MG63 (cell line): ENCODE measurements around the gene TSFM. TPM values are rescaled to one million over a fixed set of nuclear protein-coding genes. Genes with fewer than 3 reads are reported as not detected.

ENCODE experiments used
- DNase-seq: peaks from one replicate; pipeline ENCODE4 v3.0.0-alpha.2; 2020
- H3K27me3 ChIP-seq: fragments of 250-450 bp; sonication (Bioruptor Pico); 2 replicates; pipeline ENCODE4 v1.5.1; 2020; ENCODE audit warnings: mild to moderate bottlenecking, moderate library complexity
- H3K36me3 ChIP-seq: fragments of 250-450 bp; sonication (Bioruptor Pico); 2 replicates; pipeline ENCODE4 v1.5.1; 2020; ENCODE audit warnings: mild to moderate bottlenecking, moderate library complexity
- H3K4me3 ChIP-seq: fragments of 250-450 bp; sonication (Bioruptor Pico); 2 replicates; pipeline ENCODE4 v1.5.1; 2020; ENCODE audit warnings: mild to moderate bottlenecking, moderate library complexity
- H3K9me3 ChIP-seq: fragments of 250-450 bp; sonication (Bioruptor Pico); 2 replicates; pipeline ENCODE4 v1.5.1; 2020; ENCODE audit warnings: mild to moderate bottlenecking, moderate library complexity
- total RNA-seq: library from RNA; depleted of rRNA; stranded (reverse); fragments of >200 nt; shearing (Covaris generic); gene quantifications from 2 replicates; pipeline ENCODE4 v1.2.3, GENCODE V29; 2014; ENCODE audit warnings: low replicate concordance

Gene TSFM
- total RNA-seq, 1 experiment from 2014 or later, result 45.4 TPM

DNA sequence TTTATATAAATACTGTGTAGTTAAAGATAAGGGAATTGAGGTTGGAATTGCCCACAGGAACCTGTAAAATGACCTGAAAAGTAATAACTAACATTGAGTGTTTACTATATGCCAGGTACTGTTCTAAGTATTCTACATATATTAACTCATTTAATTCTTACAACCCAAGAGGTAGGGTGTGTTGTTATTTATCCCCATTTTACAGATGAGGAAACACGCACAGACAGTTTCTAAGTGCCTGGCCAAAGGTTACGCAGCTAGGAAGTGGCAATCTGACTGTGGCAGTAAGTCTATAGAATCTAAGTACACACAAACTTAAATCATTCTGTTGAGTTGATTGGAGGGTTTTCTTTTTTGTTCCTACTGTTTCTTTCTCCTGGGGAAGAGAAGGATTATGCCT lies 38.8 kb upstream of the TSFM start:
- no peak for DNase-seq
- H3K27me3 ChIP-seq, result peaks cover 10% of the 10 kb centered on the region
- peaks cover 21% of the 10 kb centered on the region for H3K36me3 ChIP-seq
- peak overlapping the region; percentile 94; the same call in 1 of the 2 replicates for H3K4me3 ChIP-seq
- H3K9me3 ChIP-seq, result no peaks in the 10 kb centered on the region

GRCh38 chr12:57744194-57744776 lies 38.3 kb upstream of the TSFM start:
- peaks cover 6% of the 10 kb centered on the region for H3K27me3 ChIP-seq
- peak; percentile 60 for DNase-seq
- H3K4me3 ChIP-seq, result peak overlapping the region; percentile 94
- H3K36me3 ChIP-seq, result peaks cover 26% of the 10 kb centered on the region
- no peaks in the 10 kb centered on the region for H3K9me3 ChIP-seq

DNA sequence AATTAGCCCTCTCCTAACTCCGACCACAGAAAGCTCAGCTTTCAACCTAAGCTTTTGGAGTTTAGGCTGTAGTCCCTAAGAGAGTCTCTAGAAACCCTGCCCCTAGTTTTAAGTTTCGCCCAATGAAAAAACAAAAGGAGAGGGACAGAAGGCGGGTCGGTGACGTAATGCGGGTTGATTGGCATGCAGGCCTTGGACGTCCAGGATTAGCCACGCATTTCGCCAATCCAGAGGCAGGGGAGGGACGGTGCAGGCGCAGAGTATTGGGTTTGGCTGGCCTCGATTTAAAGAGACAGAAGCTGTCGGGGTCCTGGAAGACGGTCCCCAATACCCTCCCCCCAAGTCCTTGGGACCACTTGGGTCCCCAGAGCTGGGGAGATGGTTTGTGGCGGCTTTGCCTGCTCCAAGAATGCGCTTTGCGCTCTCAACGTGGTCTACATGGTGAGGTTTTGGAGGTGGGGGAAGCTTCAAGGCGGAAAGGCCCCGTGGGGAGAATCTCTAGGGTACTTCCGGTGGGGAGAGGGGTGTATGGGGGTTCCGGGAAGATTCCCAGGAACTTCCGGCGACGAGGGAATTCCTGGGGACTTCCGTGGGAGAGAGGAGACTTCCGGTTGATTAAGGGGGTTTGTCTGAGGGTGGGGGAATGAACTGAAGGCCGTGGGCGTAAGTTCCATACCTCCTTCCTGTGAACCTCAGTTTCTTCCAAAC lies 37.7 kb upstream of the TSFM start, which contains the start of gene TSPAN31:
Gene TSPAN31, plus strand, starts transcription at position 263 of the 708 bp plus-strand sequence. Its CDS starts 116 bp downstream, at position 379.
- peaks cover 31% of the 10 kb centered on the region for H3K36me3 ChIP-seq
- H3K9me3 ChIP-seq, result no peaks in the 10 kb centered on the region
- peak; percentile 97 for DNase-seq
- peak within 1 kb of the TSS; percentile 94 for H3K4me3 ChIP-seq
- H3K27me3 ChIP-seq, result no peaks in the 10 kb centered on the region; the same call in none of the 2 replicates

DNA sequence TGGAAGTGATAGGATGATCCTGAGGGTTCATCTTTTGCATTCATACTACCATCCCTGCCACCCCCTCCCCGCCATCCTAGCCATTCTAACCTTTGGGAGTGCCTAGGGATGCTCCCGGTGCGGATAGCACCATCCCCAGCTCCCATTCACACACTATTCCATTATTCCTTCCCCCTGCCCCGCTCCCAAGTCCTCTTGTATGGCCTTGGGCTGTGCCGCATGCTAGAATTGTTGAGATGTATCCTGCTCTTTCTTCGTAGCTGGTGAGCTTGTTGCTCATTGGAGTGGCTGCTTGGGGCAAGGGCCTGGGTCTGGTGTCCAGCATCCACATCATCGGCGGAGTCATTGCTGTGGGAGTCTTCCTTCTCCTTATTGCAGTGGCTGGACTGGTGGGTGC lies 37.1 kb upstream of the TSFM start:
- H3K9me3 ChIP-seq, result no peaks in the 10 kb centered on the region
- H3K27me3 ChIP-seq, result no peaks in the 10 kb centered on the region
- no peak for DNase-seq
- H3K36me3 ChIP-seq, result peaks cover 36% of the 10 kb centered on the region
- peak overlapping the region; percentile 94 for H3K4me3 ChIP-seq

GRCh38 chr12:57746025-57746424 lies 36.6 kb upstream of the TSFM start:
- H3K9me3 ChIP-seq, result no peaks in the 10 kb centered on the region
- H3K4me3 ChIP-seq, result peak overlapping the region; percentile 94
- H3K27me3 ChIP-seq, result no peaks in the 10 kb centered on the region
- DNase-seq, result no peak
- peaks cover 41% of the 10 kb centered on the region for H3K36me3 ChIP-seq

DNA sequence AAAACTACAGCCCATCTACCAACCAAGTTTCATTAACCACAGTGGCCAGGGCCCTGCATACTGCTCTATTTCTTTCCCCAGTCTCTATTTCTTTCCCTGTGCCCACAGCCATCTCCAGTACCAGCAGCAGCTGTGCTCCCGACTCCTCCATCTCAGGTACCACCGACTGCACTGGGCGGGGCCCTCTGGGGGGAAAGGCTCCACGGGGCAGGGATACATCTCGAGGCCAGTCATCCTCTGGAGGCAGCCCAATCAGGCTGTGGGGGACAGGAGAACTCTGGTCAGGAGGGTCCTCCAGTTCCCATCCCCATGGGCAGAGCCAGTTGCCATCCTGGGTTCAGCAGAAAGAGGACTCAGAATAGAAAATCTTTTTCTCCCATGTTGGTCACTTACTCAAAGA lies 33.5 kb upstream of the TSFM start:
- H3K36me3 ChIP-seq, result peaks cover 46% of the 10 kb centered on the region
- H3K4me3 ChIP-seq, result no peak overlapping the region
- no peaks in the 10 kb centered on the region; the same call in 1 of the 2 replicates for H3K27me3 ChIP-seq
- DNase-seq, result no peak
- H3K9me3 ChIP-seq, result no peaks in the 10 kb centered on the region

DNA sequence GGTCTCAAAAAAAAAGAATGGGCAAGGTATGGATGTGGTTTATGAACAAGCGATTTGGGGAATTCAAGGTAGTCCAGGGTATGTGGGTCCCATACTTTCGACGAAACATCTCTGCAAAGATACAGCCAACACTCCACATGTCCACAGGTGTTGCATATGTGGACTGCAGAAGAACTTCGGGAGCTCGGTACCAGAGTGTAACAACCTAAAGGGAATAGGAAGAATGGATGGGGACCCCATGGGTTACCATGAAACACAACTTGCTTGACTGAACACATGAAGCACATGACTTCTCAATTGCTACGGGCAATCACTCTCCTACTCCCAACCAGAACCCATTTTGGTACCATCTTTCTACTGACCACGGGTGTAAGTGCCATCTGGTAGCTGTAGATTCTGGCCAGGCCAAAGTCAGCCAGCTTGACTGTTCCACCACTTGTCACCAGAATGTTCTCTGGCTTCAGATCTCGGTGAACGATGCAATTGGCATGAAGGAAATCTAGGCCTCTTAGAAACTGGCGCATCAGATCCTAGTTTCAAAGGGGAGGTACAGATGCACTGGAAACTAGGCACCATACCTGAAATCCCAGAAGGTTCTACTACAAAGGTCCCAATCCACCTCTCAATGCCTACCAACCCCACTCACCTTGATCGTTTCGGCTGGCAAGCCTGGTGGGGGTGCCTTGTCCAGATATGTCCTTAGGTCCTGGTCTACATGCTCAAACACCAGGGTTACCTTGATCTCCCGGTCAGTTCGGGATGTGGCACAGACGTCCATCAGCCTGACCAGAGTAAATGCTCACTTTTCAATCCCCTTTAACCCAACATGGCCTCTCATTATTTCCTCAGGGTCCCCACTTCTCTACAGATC lies 31.8 kb upstream of the TSFM start:
- peaks cover under 1% of the 10 kb centered on the region; the same call in 1 of the 2 replicates for H3K27me3 ChIP-seq
- peaks cover 41% of the 10 kb centered on the region for H3K36me3 ChIP-seq
- no peaks in the 10 kb centered on the region for H3K9me3 ChIP-seq
- peak overlapping the region; percentile 80 for H3K4me3 ChIP-seq
- DNase-seq, result no peak

DNA sequence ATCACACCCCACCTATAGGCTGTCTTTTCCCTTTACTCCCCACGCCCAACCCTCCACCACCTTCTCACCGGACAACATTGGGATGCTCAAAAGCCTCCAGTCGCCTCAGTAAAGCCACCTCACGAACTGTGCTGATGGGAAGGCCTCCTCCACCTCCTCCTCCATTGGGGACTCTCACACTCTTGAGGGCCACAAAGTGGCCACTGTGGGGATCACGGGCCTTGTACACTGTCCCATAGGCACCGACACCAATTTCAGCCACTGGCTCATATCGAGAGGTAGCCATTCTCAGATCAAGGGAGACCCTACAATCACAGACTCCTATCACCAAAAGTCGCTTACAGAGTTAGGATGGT lies 31.2 kb upstream of the TSFM start:
- Histone ChIP-seq H3K27me3 (peaks cover 2% of the 10 kb centered on the region; the same call in 1 of the 2 replicates), H3K4me3 (peak overlapping the region; percentile 80), H3K36me3 (peaks cover 41% of the 10 kb centered on the region), H3K9me3 (no peaks in the 10 kb centered on the region)
- DNase-seq, result no peak

DNA sequence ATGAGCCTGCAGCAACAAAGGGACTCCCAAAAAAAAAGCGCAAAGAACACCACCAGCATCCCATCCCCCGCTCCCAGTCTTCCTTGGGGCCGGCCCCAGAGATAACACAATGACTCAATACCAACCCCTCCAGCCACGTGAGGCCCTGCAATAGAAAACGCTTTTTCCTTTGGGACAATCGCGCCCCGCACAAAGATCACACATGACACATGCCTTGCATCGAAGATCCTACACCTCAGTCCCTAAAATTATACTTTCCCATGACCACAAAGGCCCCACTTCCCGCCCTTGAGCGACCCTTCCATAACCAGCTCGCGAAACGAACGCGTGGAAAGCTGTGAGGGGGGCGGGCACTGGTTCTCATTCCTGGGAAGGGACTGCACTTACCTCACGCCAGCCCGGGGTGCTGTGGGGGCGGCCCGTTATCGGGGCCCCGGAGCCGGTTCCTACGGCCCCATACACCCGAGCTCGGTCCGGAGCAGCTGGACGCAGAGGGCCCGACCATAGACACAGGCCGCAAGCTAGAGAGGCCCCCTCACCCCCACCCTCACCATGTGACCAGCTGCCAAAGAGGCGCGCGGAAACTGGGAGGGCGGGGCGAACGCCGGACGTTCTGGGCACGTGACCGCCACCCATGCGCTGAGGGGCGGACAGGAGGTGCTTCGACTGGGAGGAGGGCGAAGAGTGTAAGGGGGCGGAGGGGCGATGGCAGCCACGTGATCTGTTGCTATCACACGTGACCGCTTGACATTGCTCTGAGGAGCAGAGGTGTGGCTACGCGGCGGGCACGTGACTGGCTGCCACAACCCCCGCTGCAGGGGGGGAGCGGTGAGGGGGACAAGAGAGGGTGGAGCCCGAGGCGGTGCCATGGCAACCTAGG lies 30.6 kb upstream of the TSFM start, which contains the start of gene CDK4:
Gene CDK4, minus strand, starts transcription at position 523 of the 880 bp plus-strand sequence. CDS start 593 bp downstream, outside the sequence.
- Histone ChIP-seq H3K4me3 (peak within 1 kb of the TSS; percentile 80), H3K9me3 (no peaks in the 10 kb centered on the region)
- peak; percentile 99 for DNase-seq

GRCh38 chr12:57752668-57753000 lies 30.0 kb upstream of the TSFM start:
- H3K27me3 ChIP-seq, result peaks cover 2% of the 10 kb centered on the region; the same call in 1 of the 2 replicates
- peaks cover 35% of the 10 kb centered on the region for H3K36me3 ChIP-seq

More for the DNA sequence above, 30.6 kb upstream of the TSFM start, which contains the start of gene CDK4:
- Histone ChIP-seq H3K36me3 (peaks cover 41% of the 10 kb centered on the region), H3K27me3 (peaks cover 2% of the 10 kb centered on the region; the same call in 1 of the 2 replicates)

DNA sequence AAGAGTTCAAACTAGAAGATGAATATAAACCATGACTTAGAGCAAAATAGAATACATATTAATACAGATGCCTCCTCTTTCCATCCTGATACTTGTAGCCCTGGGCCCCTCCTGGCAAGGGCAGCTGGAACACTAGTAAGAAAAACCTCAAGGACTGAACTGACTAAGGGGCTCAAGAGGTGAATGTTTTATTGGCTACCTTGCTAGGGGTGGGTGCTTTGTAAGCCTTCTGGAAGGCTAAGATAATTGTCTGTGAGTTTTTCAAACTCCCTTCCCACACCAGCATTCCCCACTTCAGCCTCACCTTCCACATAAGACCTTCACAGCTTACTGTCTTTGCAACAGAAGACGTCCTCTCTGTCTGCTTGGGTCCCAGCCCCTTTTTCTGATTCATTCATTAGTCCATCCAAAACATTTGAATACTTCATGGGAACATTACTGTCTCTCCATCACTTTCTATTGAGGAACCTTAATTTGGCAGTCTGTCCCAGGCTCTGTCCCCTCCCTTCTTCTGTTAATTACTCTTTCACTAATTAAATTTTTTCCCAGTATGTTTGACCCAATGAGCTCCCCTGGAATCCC lies 28.7 kb upstream of the TSFM start:
- DNase-seq, result no peak
- Histone ChIP-seq H3K27me3 (peaks cover 2% of the 10 kb centered on the region; the same call in 1 of the 2 replicates), H3K9me3 (no peaks in the 10 kb centered on the region), H3K36me3 (peaks cover 24% of the 10 kb centered on the region), H3K4me3 (no peak overlapping the region; the same call in 1 of the 2 replicates)

More at GRCh38 chr12:57752668-57753000, 30.0 kb upstream of the TSFM start:
- H3K9me3 ChIP-seq, result no peaks in the 10 kb centered on the region
- no peak for DNase-seq
- peak overlapping the region; percentile 80 for H3K4me3 ChIP-seq

DNA sequence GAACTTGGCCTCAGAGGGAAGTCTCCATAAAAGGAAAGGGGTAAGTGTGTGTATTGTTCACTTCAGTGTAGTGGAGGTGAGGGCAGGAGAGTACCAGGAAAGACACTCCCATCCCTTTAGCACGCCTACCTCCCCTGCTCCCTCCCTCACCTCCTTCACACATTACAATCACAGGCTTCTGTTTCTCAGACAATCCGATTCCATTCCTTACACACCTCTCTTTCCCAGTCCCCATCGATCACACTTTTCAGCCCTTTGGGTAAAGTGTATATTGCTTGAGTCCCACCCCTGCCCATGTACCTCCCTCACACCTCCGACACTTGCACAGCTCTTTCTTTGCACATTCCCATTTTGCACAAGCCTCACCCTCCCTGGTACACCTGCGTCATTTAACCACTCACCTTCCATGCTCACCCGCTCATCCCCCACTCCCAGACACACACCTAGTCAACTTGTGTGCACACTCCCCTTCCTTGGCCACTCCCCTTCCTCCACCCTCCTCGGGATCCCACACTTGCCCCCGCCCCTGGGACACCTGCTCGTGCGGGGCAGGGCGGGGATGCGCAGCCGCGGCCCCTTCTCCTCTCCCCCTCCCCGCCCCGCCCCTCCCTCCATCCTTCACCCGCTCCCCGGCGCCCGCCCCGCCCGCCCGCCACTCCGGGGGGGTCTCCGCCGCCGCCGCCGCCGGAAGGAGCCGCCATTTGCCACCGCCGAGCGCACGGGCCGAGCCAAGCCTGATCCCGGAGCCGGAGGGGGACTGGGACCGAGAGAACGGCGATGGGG lies 28.0 kb upstream of the TSFM start, which contains the start of gene MARCHF9:
Gene MARCHF9, plus strand, starts transcription at position 693 of the 783 bp plus-strand sequence. CDS start 426 bp downstream, outside the sequence.
- Histone ChIP-seq H3K36me3 (peaks cover 17% of the 10 kb centered on the region), H3K9me3 (no peaks in the 10 kb centered on the region), H3K4me3 (peak within 1 kb of the TSS; percentile 36), H3K27me3 (peaks cover 2% of the 10 kb centered on the region; the same call in 1 of the 2 replicates)
- peak; percentile 40 for DNase-seq

DNA sequence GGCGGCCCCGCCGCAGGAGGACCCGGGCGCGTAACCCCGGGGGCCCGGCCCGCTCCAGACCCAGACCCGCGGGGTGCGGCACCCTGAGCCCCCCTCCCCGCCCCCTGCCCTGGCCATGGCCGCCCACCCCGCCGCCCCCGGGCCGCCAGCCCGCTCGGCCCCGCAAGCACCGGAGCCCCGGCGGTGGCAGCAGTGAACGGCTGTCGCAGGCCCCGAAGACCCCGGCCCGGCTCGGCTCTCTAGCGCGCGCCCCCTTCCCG lies 27.5 kb upstream of the TSFM start:
- no peaks in the 10 kb centered on the region for H3K9me3 ChIP-seq
- H3K4me3 ChIP-seq, result peak overlapping the region; percentile 36
- H3K36me3 ChIP-seq, result peaks cover 14% of the 10 kb centered on the region
- DNase-seq, result no peak
- peaks cover 2% of the 10 kb centered on the region; the same call in 1 of the 2 replicates for H3K27me3 ChIP-seq

DNA sequence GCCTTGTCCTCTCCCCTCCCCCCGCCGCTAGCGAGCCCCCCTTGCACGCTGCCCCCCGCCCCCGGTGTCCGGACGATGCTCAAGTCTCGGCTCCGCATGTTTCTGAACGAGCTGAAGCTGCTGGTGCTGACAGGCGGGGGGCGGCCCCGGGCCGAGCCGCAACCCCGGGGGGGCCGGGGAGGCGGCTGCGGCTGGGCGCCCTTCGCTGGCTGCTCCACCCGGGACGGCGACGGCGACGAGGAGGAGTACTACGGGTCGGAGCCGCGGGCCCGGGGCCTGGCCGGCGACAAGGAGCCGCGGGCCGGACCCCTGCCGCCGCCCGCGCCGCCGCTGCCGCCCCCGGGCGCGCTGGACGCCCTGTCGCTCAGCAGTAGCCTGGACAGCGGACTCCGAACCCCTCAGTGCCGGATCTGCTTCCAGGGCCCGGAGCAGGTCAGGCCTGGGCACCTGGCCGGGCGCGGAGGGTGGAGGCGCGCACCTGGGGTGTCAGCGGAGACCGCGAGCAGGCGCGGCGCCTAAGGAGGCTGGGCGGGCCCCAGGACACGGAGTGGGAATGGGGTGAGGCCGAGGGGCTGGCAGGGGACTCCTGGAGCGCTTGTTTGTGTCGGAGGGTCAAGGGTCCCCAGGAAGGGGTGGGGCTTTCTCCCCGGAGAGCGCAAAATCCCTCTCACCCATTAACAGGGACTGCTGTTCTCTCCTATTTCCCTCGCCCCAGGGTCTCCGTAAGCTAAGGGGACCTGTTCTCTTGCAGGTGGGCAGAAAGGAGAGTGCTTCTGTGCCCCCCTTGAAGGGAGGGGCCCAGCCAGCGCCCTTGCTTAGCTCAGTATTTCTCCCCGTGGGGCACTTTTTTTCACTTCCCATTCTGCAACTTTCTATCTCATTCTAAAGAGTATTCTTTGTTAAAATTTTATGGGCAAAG lies 26.9 kb upstream of the TSFM start:
- peak overlapping the region; percentile 35 for H3K4me3 ChIP-seq
- no peak for DNase-seq
- peaks cover 2% of the 10 kb centered on the region; the same call in 1 of the 2 replicates for H3K27me3 ChIP-seq
- H3K9me3 ChIP-seq, result no peaks in the 10 kb centered on the region
- H3K36me3 ChIP-seq, result peaks cover 8% of the 10 kb centered on the region
